GM21528 (cell line): ENCODE data around the gene MS4A4A.
"Not testable (repeated sequence)": the region's sequence is repeated elsewhere in the genome, so short reads cannot be mapped to it uniquely, and the experiment has no call there.

ENCODE experiments used
- ATAC-seq: cut with Tn5 transposase; IDR thresholded peaks from one replicate; pipeline ENCODE4 v1.9.1; 2021; ENCODE audit warnings: mild to moderate bottlenecking, moderate library complexity; ENCODE audit not compliant: unreplicated experiment, low FRiP score

Gene MS4A4A

DNA sequence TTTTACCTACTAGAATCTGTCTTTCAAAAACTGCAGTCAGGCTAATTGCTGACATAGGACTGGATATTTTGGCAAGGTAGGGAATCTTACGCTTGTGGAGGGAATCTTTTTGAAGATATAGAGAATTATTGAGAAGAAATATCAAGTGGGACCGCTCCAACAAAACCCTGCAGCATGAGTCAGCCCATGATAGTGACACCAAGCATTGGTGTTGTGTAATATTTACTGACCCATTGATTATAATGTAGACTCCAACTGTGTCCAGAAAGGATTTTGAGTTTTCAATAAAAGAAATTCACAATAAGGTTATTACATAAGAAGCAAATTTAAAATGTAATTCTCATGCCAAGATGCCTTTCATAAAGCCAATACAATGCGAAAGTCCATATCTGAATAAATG lies 20.7 kb downstream of the MS4A4A start:
- ATAC-seq = no peak

DNA sequence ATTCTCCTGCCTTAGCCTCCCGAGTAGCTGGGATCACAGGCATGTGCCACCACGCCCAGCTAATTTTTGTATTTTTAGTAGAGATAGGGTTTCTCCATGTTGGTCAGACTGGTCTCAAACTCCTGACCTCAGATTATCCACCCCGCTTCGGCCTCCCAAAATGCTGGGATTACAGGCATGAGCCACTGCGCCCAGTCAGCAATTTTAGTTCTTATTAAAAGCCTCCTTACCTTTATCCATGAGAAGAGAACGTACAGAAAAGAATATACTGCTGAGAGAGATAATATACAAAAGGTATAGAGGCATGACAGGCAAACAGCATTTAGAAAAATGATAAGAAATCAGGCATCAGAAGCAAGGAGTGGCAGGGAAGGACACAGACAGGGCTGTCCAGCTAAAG lies 21.4 kb downstream of the MS4A4A start:
- ATAC-seq = not testable (repeated sequence)

DNA sequence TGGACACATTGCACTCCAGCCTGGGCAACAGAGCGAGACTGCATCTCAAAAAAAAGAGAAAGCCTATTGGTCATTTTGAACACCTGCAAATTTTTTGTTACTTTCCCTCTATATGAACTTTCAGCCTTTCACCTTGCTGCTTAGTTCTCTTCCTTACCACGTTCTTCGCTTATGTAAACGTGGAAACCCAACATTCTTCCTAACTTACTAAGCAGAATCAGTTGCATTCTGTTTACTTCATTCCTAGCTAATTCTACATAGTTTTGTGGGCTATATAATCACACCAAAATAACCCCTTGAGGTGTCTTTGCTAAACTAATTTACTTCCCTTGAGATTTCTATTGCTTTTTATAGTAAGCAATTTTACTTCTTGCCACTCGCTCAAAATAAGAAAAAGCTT lies 23.2 kb downstream of the MS4A4A start:
- ATAC-seq = no peak

DNA sequence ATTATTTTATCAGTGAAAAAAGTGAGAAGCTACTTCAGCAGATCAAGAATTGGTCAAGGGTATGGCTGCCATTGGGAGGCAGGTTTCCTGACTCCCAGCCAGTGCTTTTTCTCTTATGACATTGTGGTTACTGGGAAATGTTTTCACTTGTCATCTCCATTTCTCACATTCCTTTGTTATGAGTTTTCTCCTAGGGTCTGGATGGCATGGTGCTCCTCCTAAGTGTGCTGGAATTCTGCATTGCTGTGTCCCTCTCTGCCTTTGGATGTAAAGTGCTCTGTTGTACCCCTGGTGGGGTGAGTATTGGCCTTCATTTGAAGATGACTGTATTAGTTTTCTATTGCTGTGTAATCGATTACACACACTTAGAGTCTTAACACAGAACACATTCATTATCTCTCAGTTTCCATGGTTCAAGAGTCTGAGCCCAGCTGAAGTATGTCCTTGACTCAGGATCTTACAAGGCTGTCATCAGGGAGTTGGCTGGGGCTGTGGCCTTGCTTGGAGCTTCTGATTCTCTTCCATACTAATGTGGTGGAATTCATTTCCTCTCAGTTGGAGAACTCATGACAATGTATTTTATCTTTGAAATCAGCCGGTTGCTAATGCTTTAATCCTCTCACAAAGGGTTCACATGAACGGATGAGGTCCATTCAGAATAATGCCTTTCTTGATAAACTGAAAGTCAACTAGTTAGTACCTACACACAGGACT lies 25.6 kb downstream of the MS4A4A start:
- no peak for ATAC-seq

DNA sequence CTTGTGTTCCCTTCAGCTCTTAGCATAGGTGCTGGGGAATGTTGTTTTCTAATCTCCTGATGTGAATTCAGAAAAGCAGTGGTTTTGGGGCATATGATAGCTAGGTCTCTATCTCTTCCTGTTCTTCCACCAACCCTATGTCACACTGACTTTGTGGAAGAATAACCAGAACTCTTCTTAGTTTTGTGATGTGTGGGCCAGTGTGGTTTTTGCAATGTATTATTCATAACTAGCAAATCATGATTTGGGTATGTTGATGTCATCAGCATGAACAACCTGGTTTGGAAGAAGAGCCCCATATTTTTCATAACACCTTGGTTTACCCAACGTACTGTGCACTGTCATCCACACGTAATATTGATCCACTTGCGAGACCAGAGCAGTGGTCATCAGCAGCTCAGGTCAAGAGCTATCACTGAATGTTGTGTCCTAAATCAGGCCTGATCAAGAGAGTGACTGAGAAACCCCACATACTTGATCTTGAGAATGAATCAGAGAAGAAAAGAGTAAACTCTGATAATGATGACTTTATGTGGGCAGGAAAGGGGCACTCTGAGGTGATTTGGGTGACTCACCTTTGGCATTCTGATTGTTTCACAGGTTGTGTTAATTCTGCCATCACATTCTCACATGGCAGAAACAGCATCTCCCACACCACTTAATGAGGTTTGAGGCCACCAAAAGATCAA lies 27.2 kb downstream of the MS4A4A start:
- no peak for ATAC-seq

DNA sequence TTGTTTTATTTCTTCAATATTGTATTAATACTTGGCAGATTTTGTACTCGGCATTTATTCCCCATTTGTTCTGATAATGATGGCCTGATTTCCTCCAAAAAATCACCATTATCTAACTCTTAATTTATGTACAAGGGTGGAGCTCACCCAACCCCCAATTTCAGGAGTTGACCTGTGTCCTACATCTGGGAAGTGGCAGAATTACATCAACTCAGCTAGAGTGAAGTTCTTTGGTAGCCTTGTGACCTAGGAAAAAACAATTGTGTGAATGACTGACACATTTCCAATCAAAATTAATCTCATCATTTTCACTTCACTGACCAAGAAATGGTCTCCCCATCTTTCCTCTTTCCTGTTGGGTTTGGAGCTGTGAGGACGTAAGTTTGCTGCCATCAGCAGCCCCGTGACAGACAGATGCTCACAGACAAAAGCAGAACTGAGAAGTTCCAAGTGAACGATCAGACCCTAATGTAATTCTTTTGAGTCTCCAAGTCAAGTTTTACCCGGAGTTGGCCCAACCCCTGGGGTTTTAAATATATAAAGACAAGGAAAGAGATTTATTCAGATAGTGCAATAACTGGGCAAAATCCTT lies 30.0 kb downstream of the MS4A4A start:
- peak; percentile 70 for ATAC-seq

DNA sequence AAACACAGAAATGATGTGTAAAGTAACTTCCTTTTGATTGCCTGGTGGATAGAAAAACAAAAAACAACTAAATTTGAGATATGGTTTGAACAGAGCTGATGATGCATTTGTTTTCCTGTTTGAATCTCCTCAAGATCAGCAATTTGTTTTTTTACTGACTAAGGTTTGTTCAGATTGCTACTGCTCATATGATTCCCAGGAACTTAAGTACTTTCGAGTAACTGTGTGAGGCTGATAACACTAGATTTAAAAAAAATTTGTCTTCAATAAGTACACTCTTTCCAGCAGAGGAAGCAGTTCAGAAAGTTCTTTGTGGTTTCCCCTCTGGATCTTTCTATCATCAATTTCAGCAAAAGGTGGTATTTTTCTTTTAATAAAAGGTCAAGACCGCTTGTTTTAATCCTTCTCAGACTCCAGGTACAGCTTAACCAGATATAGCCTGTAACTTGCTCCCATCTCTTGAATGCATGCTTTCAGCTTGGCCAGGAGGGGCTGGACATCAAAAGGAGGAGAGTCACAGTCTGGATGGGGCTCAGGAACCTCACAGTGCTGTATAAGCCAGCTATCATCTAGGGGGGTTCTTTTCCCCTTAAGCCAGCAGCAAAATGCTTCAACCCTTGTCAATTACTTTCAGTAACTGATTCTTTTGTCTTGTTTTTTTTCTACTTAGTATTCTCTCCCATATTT lies 34.3 kb downstream of the MS4A4A start:
- no peak for ATAC-seq

DNA sequence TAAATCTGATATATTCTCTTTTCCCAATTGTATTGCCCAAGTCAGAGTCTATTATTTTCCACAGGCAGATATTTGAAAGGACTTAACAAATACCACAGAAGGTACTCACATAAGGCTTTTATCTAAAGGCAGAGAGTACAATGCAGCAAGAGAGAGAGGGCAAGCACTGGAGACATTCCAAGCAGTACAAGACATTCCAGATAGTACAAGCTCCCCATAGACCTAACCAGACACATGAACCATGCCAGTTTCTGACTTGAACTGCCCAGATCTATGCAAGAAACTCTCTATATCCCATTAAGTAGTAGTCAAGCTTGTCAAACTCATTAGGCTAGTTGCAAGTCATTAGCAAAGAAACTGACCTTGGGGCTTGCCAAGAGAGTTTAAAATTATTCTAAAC lies 35.4 kb downstream of the MS4A4A start:
- no peak for ATAC-seq

DNA sequence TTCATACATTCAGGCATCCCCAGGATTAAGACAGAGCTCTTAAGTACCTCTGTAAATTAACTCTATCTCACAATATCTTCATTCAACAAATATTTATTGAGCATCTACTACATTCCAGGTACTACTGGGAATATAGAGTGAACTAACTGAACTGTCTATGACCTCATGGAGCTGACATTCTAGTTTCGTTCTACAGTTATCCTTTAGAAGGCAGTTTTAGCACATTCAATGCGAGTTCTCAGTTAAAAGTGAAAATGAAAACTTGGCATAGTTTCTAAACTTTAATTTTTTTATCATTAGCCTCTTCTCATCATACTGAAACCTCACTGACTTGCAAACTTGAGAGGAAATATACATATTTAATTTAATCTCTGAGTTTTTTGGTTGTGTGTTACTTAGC lies 35.9 kb downstream of the MS4A4A start:
- ATAC-seq = no peak

DNA sequence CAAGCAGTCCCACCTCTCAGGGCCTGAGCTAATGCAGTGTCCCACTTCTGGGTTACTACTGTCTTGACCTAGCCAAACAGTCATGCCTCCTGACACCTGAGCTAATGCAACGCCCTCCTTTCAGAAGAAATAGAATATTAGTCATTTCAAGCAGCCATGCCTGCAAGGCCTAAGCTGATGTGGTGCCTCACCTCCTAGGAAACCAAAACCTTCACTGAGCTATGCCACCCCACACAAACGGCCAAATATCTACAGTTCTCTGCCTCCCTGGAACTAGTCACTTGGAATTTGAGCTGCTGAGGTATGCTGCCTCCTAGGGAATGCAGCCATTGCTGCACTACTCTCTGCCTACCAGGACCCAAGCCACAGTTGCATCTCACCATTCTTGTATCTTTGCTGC lies 38.3 kb downstream of the MS4A4A start:
- no peak for ATAC-seq

DNA sequence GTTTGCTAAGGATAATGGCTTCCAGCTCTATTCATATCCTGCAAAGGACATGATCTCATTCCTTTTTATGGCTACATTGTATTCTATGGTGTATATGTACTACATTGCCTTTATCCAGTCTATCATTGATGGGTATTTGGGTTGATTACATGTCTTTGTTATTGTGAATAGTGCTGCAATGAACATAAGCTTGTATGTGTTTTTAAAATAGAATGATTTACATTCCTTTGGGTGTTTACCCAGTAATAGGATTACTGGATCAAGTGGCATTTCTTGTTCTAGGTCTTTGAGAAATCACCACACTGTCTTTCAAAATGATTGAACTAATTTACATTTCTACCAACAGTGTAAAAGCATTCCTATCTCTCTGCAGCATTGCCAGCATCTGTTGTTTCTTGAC lies 40.6 kb downstream of the MS4A4A start:
- no peak for ATAC-seq

DNA sequence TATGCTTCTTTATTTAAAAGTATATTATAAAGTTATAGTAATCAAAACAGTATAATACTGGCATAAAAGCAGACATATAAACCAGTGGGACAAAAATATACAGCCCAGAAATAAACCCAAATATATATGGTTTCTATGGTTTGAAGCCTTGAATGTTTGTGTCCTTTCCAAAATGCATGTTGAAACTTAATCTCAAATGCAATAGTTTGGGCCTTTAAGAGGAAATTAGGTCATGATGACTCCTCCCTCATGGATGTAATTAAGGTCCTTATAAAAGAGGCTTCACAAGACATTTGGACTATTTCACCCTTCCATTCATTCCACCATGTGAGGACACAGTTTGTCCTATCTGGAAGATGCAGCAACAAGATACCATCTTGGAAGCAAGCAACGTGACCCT lies 46.5 kb downstream of the MS4A4A start, which contains the start of gene MS4A6E:
MS4A6E (plus strand) TSS at position 301 of the 400 bp plus-strand sequence. CDS start 7,641 bp downstream, outside the sequence.
- ATAC-seq = no peak

DNA sequence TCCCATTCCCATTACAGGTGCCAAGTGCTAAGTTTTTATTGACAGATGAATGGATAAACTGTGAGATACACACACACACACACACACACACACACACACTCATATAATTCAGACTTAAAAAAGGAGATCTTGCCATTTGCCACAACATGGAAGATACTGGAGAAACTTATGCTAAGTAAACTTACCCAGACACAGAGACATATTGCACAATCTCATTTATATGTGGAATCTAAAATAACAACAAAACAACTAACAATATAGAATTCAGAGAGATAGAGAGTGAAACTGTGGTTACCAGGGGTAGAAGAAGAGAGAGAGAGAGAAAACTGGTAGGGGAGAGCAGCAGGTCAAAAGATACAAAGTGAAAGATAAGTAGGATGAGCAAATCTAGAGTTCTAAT lies 48.0 kb downstream of the MS4A4A start:
- ATAC-seq = no peak

DNA sequence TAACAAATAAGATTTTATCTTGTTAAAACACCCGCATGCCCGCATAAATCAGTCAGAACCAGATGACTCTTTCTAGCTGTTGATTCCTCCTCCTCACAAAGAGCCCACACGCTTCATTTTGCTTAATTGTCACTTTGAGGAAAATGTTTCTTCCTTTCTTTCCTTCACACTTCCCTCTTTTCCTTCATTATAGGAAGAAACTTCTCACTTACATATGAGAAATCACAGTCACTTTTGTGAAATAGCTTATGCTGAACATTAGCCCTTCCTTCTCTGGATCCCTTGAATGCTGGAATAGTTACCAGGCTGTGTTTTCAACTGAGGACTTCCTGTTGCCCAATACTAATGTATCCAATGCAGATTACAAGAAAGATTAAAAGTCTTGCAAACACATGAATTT lies 52.4 kb downstream of the MS4A4A start:
- ATAC-seq = no peak

DNA sequence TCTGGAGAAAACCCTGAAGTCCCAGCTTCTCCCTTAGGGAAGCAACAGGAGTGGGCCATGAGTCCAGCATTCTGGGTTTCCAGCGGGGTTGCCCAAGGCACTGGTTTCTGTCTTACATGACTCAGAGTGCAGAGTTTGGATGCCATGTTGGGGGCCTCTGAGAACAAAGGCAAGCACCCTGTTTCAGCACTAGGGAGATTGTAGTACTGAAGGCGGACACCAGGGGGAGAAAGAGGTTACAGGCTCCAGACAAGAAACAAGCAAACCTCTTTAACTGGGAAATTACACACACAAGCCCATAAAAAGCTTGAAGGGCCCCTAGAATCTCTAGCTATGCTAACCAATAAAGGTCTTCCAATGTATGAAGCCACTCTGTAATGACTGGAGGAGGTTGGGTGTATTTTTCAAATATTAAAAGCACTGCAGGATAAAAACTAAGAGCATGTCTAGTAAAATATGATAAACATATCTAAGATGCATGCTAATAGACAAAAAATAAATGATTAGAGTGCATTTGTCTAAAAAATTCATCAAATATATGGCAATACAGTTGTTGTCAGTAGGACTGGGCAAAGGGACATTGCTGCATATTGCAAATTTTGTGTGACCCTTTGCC lies 53.6 kb downstream of the MS4A4A start:
- ATAC-seq = peak; percentile 54

DNA sequence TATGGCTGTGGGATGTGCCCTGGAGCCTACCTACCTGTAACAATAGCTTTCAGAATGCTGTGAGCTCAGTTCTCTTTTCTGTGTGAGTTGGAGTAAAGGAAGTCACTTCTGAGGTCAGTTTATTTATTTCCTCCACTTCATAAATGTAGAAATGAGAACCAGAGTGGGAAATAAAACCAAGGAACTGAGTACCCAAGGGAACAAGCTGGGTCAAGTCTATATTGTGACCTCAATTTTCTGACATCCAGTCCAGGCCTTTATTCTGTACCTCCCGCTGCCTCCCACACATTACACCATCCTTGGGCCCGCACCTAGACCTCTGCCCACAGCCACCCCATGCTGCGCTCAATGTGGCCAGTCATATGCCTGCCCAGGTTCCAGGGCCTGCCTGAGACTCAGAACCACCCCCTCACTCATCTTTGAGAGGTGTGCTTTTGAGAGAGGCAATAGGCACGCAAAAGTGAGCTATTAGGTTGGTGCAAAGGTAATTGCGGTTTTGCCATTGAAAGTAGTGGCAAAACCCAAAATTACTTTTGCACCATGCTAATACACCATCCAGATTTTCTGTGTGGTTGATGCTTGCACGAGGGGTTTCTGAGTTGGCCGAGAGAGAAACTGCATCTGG lies 56.4 kb downstream of the MS4A4A start:
- ATAC-seq = no peak

DNA sequence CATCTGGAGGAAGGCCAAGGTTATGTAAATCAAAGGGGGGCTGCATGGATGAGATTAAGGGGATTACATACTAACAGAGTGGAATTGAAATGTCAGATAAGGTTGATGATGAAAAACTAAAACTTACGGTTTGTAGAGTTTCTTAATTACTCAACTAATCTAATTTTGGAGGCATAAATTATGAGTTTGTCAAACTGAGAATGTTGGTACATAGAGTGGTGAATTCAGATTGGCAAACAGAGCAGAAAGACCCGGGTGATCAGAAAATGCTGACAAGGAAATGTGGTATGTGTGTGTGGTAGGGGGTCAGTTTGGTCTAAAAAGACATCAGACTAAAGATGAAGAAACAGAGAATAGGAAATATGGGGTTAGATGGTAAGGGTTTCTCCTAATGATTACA lies 57.6 kb downstream of the MS4A4A start:
- no peak for ATAC-seq

DNA sequence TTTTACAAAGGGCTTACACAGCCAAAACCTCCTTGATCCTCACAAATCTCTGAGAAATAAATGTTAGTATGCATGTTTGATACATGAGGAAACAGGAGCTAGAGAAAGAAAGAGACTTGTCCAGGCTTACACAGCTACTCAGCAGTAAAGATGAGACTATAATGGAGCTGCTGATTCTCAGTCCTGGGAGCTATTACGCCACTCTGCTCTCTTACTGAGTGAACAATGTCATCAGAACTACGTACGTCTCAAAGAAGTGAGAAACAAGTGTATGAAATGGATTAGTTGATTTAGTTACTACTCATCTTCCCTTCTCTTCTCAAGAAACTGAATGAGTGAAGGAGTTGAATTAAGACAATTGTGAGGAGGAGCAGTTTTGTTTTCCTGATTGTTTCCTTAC lies 58.9 kb downstream of the MS4A4A start:
- no peak for ATAC-seq

DNA sequence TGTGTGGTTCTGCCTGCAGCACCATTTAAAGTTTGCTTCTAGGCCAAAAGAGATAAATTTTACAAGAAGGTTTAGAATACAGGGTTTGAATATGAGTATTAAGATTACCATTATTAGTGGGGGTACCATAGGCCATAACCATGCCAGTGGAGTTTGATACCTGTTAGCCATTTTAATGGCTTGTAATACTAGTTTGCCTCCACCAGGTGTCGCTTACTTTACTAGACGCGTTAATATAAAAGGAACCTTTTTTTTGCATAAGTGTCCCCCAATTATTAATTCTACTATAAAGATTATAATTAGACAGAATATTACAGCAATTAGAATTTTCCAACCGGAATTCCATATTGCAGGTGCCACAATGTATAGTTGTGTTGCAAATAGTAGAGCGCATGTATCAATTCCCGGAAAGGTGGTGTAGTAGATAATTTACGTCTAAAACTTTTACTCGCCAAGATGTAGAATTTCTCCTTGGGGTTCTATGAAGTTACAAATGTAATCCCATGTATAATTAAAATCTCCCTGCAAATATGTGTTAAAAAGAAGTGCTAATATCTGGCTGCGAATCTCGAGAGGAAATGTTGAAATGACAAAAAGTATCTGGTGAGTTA lies 62.7 kb downstream of the MS4A4A start:
- no peak for ATAC-seq

DNA sequence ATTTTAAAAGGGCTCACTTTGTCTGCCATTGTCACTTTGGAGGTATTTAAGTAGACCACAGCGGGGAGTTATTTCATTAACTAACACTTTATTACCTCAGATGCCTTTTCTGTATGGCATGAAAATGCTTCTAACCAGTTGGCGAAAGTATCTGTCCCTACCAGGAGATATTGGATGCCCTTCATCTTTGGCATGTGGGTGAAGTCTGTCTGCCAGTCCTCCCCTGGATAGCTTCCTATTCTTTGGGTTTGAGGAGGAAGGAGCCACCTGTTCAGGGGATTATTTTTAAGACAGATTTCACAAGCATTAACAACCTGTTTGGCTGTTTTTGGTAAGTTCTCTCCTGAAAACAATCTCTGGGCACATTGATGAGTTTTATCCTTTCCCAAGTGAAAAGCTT lies 63.7 kb downstream of the MS4A4A start:
- no peak for ATAC-seq
